ELF-1 (cell line): ENCODE measurements around the gene LANCL2.
A peak's percentile ranks its signal among the peaks of the same experiment; 100 is the strongest.
"Not testable (repeated sequence)": the region's sequence is repeated elsewhere in the genome, so short reads cannot be mapped to it uniquely, and the experiment has no call there.

ENCODE experiments used
- DNase-seq: peaks from one replicate; pipeline ENCODE4 v3.0.0-alpha.2; 2016; ENCODE audit warnings: low read depth, low spot score

LANCL2 gene

DNA sequence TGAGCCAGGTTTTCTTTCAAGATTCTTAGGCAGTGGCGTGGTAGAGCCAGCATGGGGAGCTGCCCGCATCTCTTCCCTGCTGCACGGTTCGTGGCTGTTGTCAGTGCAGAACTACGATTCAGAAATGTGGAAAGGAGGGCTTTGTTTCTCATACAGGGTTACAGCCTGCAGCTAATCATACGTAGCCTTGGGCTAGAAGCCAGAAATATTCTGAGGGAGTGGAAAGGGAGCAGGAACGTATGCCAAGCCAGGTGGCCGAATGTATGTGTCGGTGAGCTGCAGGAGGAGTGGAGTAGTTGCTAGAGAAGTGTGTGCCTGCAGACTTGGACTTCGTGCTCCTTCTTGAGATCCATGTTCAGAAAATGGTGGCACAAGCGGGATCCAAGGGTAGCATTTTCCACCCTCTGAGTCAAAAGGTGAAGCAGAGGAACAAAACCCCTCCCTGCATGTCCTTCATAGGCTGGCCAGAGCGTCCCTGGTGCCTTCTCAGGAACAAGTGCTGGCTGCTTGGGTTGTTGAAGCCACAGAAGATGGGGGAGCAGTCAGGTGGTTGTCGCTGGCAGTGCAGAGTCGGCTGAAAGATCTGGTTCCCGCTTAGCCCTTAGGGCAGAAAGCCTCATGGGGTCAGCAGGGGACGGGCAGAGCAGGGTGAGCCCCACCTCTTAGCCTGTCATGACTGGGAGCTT lies 40.9 kb downstream of the LANCL2 start:
- DNase-seq: no peak

DNA sequence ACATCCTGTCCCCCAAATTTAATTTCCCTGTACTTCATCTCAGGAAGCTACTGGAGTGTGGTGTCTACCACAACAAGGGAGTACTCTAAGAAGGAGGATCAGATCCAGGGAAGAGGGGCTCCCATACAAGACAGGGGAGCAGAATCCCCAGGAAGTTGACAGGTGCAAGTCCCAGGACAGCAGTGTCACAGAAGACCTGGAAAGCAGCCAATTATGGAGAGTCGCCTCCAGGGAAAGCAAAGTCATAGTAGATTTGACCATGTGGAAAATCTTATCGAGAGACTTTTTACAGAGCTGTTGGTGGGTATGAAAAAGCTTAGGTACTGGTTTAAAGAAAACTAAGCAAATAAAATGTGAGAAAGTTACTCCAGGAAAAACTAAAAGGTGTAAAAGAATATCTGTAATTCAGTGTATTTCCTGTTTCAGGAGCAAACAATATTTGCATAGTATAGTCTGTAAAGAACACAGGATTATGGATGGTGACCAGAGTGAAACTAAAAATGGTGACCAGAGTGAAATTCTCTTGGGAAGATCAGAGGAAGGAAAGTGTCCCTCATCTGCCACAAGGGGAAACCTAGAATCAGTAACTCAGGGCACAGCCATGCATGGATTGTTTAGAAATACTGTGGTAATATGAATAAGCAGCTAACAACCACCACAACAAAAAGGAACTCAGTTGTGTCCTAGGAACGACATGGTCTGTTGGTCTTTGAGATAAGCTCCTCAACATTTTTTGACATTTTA lies 44.5 kb downstream of the LANCL2 start:
- DNase-seq: no peak

DNA sequence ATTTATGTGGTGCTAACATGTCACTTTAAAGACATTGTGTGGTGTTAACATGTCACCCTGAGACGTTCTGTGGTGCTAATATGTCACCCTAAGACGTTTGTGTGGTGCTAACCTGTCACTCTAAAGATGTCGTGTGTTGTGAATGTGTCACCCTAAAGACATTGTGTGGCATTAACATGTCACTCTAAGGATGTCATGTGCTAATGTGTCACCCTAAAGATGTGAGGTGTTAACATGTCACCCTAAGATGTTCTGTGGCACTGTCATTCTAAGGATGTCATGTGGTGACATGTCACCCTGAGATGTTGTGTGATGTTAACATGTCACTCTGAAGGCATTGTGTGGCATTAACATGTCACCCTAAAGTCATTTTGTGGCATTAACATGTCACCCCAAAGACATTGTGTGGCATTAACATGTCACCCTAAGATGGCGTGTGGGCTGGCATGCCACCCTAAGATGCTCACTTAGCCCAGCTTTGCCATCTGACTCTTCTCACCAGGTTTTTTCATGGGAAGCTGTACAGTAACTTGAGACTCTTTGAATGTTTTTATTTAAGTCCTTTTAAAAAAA lies 45.6 kb downstream of the LANCL2 start:
- DNase-seq: no peak

- DNase-seq: no peak
Measured at GRCh38 chr7:55411844-55412243, 46.7 kb downstream of the LANCL2 start.

DNA sequence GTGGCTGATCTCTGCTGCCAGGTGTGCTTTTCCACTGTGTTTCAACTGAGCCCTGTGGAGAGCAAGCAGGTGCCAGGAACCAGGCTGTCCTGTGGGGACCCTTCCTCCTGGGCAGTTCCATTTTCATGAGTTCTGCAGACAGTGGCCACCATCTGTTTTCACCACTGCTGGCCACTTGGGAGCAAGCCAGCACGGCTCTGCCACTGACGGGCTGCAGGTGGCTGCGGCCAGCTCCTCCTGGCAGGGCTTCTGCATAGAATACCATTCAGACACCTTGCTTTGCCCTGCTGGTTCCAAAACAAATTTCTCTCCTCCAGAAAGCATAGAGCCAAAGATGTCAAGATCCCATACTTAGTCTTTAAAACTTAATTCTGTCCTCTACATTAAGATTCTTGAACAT lies 48.3 kb downstream of the LANCL2 start:
- no peak for DNase-seq

GRCh38 chr7:55415173-55415778 lies 50.1 kb downstream of the LANCL2 start:
- DNase-seq: peak; percentile 78

DNA sequence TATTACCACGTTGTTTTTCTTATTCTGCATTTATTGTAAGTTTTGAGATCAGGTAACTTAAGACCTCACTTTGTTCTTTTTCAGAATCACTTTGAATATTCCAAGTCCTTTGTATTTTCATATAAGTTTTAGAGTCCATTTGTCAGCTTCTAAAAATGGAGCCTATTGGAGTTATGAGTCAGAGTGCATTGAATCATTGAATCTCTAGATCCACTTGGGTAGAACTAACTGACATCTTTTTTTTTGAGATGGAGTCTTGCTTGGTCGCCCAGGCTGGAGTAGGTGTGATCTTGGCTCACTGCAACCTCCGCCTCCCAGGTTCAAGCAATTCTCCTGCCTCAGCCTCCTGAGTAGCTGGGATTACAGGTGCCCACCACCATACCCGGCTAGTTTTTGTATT lies 52.3 kb downstream of the LANCL2 start:
- DNase-seq: not testable (repeated sequence)

DNA sequence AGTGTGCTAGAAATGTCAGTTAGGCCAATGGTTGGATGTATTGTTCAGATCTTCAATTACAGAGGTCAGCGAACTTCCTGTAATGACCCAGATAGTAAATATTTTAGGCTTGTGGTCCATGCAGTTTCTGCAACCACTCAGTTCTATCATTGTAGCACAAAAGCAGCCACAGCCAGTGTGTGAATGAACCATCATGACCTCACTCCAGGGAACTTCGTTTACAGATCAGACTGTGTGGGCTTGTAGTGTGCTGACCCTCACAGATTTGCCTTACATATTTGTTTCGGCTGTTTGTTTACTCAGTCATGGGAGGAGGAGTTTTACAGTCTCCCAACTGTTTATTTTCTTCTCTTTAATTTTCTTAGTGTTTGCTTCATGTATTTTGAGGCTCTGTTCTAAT lies 55.4 kb downstream of the LANCL2 start:
- DNase-seq: no peak

DNA sequence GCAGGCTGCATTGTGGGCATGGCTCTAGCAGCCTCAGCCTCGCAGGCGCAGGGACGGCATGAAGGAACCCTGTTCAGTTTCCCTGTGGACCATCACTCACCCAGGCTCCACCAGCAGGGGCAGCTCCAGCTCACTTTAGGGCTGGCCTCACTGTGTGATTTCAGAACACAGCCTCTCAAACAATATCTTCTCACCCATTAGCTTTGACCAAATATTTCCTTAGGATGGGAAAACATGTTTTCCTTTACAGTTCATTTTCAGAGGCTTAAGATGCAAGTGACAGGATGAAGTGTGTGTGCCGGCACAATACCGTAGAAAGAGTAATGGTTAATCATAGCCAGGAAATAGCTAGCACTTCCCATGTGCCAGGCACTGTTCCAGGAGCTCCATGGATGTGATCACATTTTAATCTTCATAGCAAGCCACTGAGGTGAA lies 58.2 kb downstream of the LANCL2 start:
- DNase-seq: no peak

GRCh38 chr7:55423891-55424290 lies 58.8 kb downstream of the LANCL2 start:
- DNase-seq: no peak

- DNase-seq: no peak
Measured at GRCh38 chr7:55425141-55425752, 60.1 kb downstream of the LANCL2 start.

DNA sequence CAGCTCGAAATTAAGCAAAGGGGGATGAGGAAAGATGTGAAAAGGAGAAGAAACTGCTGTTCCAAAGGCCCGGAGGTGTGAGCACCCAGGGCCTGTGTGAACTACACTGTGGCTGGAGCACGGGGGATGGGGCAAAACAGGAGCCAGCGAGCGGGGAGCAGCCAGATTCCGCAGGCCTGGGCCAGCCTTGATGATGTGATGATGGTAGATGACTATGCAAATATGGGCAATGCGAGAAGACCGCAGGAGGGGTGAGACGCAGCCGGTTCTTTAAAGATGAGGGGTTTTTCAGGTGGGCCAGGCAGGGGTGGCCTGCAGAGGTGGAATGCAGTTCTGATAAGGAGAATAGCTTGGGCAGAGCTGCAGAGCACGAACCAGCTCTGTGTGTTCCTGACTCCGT lies 61.5 kb downstream of the LANCL2 start:
- peak; percentile 52 for DNase-seq

- DNase-seq: no peak
Measured at GRCh38 chr7:55427342-55427741, 62.2 kb downstream of the LANCL2 start.

GRCh38 chr7:55427800-55428199 lies 62.7 kb downstream of the LANCL2 start:
- no peak for DNase-seq

DNA sequence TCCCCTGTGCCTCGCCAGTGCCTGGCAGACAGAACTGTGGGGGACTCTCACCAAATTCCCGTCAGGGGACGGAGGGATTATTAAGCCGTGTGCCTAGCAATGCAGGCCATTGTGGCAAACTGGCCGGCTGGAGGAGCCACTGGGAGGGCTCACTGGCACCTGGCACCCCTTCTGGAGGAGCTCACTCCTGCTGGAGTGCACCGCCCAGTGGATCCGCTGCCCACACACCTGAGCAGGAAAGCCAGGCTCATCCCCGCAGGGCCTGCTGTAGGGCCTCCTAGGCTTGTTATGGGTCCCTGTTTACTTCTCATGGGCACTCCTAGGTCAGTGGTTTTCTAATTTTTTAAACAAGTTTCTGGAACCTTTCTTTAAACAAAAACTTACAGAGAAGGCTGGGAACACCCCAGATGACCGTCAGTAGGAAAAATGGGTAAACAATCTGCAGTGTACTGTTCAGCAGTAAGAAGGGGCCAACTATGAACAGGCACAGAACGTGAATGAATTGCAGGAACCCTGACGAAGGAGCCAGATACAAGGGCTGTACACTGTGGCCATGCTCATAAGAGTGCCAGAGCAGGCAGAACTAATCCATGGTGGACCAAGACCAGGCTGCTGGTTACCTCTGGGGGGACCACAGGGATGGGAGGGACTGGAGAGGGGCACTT lies 64.8 kb downstream of the LANCL2 start:
- no peak for DNase-seq

- DNase-seq: no peak
Measured at GRCh38 chr7:55431898-55432297, 66.8 kb downstream of the LANCL2 start.

GRCh38 chr7:55432506-55432905 lies 67.4 kb downstream of the LANCL2 start:
- no peak for DNase-seq

DNA sequence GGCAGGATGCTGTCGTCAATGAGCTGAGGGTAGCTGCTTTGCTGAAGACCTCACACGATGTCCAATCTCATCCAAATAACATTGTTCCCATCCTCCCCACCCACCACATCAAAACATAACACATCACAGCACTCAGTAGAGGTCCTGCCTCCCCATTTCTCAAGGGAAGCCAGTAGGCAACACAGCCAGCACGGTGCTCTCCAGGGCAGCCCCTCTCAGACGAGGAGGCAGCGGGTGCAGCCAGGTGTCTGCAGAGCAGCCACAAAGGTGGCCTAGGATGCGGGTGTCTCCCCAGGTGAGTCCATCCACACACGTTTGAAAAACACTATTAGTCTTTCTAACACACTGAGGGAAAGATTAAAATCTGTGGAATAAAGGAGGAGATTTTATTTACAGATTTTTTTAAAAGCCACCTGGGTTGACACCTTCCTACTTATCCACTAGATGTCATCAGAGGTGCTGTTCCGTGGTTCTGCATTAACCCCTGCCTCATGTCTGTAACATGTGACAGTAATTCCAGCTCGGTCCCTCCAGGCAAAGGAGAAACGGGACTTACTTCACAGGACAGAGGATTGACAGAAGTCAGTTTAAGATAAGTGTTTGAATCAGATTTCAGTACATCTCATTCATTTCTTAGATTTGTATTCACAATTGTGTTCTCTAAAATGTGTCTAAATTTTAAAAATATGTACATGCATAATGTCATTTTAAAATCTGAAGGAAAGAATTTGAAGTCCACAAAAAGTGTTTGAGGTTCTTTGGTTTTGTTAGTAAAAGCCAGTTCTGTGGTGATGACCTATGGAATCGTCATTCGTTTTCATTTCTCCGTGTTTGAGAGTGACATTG lies 68.0 kb downstream of the LANCL2 start:
- peak; percentile 44 for DNase-seq

GRCh38 chr7:55435466-55435865 lies 70.3 kb downstream of the LANCL2 start:
- DNase-seq: peak; percentile 79

GRCh38 chr7:55436457-55436856 lies 71.3 kb downstream of the LANCL2 start:
- no peak for DNase-seq

DNA sequence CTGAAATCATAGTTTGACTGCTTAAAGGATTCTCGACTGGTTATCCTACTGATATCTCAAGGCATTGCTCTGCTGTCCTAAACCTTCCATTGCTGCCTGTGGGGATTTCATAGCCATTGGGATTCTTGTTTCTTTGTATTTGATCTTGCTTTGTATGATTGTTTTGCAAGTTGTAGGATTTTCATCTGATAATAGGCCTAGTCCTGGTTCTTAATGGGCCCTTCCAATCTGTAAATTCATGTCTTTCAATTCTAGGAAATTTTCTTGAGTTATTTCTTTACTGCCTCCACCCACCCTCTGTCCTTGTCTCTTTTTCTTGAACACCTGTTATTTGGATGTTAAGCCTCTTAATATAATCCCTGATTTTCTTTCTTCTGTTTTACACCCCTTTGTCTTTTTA lies 72.2 kb downstream of the LANCL2 start:
- DNase-seq: no peak
